Measurements from ENCODE around the gene NRSN2.

DNA sequence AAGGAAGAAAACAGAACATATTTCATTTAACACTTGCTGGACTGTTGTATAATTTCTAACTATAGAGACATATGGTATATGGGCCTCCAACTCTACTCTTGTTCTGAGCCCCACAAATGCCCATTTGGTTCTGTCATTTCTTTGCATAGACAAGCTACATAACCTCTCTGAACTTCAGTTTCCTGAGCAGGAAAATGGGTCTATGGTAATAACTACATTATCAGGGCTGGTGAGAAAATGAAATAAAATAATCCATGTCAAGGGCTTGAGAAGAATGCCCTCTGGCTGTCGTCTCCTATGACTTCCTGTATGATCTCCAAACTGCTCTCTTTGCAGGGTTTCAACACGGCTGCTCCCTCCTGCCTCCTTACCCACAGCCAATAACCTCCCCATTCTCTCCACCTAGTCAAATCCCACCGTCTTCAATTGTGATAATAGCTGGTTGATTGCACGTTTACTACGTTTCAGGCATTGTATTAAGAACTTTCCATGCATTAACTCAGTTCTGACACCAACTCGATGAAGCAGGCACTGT, 37.5 kb upstream of the NRSN2 start:
- TF ChIP-seq EZH2 (IDR thresholded peaks at IDR 0.05) (no peak), POLR2AphosphoS5 (IDR thresholded peaks at IDR 0.05; ENCODE audit: borderline replicate concordance, low read depth, low read length) (no peak), FOXP2 (optimal IDR thresholded peaks at IDR 0.05; ENCODE audit: control extremely low read depth, extremely low read length, insufficient read depth) (no peak)
